ENCODE measurements around the gene MRPL18. TPM values are rescaled to one million over a fixed set of nuclear protein-coding genes. Genes with fewer than 3 reads are reported as not detected.

MRPL18 gene
- total RNA-seq, 1 donor from 2014 or later: 47.8 TPM

DNA sequence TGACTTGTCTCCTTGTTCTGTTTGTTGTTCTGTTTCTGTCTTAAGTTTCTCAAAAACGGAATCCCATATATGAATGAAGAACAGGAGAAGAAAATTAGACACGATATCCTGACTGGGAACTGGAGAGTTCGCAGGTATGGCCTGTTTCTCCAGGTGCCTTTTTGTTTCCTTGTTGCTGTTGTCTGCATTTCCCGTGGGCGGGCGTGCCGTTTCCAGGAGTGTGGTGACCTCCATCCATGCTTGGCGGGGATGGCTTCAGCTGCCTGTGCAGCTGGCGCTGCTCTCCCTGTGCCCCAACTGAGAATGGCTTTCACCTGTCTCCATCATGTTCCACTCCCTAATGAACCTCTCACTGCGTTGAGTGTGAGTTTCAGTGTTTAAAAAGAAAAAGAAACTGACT lies 14.2 kb downstream of the MRPL18 start:
- intact Hi-C loops (cut with DNase I): no loop called here
- no peak for ATAC-seq
- Histone ChIP-seq H3K4me1 (no peaks in the 10 kb centered on the region), H3K27ac (no peak overlapping the region), H3K36me3 (peaks cover 6% of the 10 kb centered on the region), H3K27me3 (ENCODE audit: low read depth) (no peaks in the 10 kb centered on the region), H3K4me3 (no peak overlapping the region), H3K9me3 (no peaks in the 10 kb centered on the region)
- TF ChIP-seq, protein P1, sequence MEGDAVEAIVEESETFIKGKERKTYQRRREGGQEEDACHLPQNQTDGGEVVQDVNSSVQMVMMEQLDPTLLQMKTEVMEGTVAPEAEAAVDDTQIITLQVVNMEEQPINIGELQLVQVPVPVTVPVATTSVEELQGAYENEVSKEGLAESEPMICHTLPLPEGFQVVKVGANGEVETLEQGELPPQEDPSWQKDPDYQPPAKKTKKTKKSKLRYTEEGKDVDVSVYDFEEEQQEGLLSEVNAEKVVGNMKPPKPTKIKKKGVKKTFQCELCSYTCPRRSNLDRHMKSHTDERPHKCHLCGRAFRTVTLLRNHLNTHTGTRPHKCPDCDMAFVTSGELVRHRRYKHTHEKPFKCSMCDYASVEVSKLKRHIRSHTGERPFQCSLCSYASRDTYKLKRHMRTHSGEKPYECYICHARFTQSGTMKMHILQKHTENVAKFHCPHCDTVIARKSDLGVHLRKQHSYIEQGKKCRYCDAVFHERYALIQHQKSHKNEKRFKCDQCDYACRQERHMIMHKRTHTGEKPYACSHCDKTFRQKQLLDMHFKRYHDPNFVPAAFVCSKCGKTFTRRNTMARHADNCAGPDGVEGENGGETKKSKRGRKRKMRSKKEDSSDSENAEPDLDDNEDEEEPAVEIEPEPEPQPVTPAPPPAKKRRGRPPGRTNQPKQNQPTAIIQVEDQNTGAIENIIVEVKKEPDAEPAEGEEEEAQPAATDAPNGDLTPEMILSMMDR (IDR thresholded peaks at IDR 0.05): no peak
- DNase-seq: peak; percentile 14

DNA sequence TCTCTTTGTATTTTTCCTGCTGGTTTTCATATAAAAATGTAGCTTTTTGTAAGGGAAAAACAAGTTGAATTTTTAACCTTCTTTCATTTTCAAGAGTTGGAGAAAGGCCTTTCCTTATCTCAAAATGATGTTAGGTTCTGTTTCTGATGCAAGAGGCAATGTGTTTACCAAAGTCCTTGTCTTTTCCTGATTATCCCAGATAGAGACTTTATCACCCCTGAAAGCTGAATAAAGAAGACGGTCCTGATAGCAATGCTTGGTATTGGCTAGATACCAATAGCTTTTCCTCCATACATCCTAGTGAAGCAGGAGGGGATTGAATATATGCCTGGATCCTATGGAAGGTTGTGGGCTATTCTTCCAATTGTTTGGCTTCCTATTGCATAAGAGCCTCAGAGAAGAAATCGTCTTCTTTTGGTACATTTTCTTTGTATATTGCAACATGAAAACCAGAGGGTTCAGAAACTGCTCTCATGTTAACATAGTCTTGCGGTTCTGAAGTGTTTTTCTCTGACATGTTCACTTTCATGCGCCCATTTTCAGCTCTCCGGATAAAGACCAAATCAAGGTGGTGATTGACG lies 15.3 kb downstream of the MRPL18 start:
- TF ChIP-seq, protein P1 (IDR thresholded peaks at IDR 0.05): no peak
- no peak overlapping the region for H3K4me3 ChIP-seq

DNA sequence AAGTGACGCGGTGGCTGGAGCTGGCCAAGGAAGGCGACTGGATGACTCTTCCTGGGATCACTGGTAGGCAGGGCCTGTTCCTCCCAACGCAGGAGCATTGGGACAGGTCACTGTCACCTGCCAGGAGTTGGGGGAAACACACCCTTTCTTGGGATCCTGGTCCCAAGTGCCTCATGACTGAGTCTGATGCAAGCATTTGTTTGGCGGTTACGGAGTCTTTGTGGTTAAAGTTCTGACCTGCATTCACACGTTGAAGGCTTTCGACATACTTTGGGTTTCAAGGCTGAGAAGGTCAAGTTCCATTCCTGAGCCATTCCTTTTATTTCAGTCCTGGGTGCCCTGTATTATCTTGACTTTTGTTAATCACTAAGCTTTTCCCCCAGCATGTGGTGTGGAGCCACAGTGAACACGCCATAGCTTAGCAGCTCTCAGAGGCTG lies 15.8 kb downstream of the MRPL18 start:
- ATAC-seq (no peak), DNase-seq (peak; percentile 20)
- Histone ChIP-seq H3K4me3 (no peak overlapping the region), H3K9me3 (no peaks in the 10 kb centered on the region), H3K27ac (no peak overlapping the region), H3K4me1 (no peaks in the 10 kb centered on the region), H3K27me3 (ENCODE audit: low read depth) (no peaks in the 10 kb centered on the region), H3K36me3 (no peaks in the 10 kb centered on the region)
- TF ChIP-seq, protein P1 (IDR thresholded peaks at IDR 0.05): no peak
- intact Hi-C loops (cut with DNase I): no loop called here

More for the DNA sequence above, 15.3 kb downstream of the MRPL18 start:
- intact Hi-C loops (cut with DNase I): no loop called here
- Histone ChIP-seq H3K4me1 (no peaks in the 10 kb centered on the region), H3K27me3 (ENCODE audit: low read depth) (no peaks in the 10 kb centered on the region), H3K9me3 (no peaks in the 10 kb centered on the region), H3K27ac (no peak overlapping the region), H3K36me3 (no peaks in the 10 kb centered on the region)
- ATAC-seq: no peak
- no peak for DNase-seq

DNA sequence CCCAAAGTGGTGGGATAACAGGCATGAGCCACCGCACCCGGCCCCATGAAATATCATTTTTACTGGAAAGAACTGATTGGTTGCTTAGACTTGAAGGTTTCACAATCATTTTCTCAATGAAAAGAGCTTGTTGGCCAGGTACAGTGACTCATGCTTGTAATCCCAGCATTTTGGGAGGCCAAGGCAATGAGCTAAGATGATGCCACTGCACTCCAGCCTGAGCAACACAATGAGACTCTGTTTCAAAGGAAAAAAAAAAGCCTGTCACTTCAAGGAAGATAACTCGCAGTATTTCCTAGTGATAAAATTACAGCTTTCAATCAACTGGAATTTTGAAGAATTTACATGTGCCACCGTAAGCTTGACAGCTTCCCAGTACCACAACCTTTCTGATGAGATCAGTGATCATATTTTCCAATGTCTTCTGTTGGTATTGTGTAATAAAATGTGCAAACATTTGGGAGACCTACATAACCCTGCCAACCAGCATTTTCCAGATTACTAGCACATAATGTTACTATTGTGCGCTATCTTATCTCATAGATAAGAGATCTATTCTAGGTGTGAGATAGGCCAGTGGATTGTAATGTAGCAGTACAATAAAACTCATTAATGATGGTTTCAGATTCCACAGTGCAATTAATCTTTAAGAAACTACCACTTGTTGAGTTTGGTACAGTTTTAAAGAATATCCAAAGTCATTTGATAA lies 17.0 kb downstream of the MRPL18 start:
- ATAC-seq: no peak
- TF ChIP-seq, protein P1 (IDR thresholded peaks at IDR 0.05): no peak
- H3K9me3 ChIP-seq: no peaks in the 10 kb centered on the region
- no peaks in the 10 kb centered on the region for H3K36me3 ChIP-seq
- no peak overlapping the region for H3K27ac ChIP-seq
- intact Hi-C loops (cut with DNase I): no loop called here
- no peaks in the 10 kb centered on the region for H3K27me3 ChIP-seq (ENCODE audit: low read depth)
- H3K4me1 ChIP-seq: no peaks in the 10 kb centered on the region
- no peak for DNase-seq
- no peak overlapping the region for H3K4me3 ChIP-seq

DNA sequence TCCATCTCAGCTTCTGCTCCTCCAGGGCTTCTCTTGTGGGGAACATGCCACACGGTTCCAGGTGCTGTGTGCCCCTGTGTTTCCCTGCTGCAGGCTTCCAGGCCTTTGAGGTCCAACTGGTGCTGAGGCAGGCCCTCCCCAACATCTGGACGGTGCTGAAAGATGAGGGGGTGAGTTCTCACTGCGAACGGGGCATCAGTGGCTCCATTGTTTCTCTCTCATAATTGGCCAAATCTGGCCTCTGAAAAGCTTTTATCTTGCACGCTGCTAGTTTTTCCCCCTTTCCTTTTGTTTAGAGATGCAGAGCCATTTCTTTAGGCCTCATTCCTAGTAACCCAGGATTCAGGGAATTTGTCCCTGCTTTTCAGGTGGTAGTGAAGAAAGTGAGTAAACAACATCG lies 18.4 kb downstream of the MRPL18 start:
- ATAC-seq (no peak), DNase-seq (no peak)
- Histone ChIP-seq H3K4me1 (no peaks in the 10 kb centered on the region), H3K9me3 (no peaks in the 10 kb centered on the region), H3K4me3 (no peak overlapping the region), H3K27me3 (ENCODE audit: low read depth) (no peaks in the 10 kb centered on the region), H3K36me3 (no peaks in the 10 kb centered on the region), H3K27ac (no peak overlapping the region)
- intact Hi-C loops (cut with DNase I): no loop called here
- TF ChIP-seq, protein P1 (IDR thresholded peaks at IDR 0.05): no peak
